Measurements from ENCODE around the gene MBOAT1. TPM values are rescaled to one million over a fixed set of nuclear protein-coding genes. Genes with fewer than 3 reads are reported as not detected.

MBOAT1 gene
- total RNA-seq, 1 experiment from 2014 or later, result 9.9 TPM

- TF ChIP-seq, protein P1, sequence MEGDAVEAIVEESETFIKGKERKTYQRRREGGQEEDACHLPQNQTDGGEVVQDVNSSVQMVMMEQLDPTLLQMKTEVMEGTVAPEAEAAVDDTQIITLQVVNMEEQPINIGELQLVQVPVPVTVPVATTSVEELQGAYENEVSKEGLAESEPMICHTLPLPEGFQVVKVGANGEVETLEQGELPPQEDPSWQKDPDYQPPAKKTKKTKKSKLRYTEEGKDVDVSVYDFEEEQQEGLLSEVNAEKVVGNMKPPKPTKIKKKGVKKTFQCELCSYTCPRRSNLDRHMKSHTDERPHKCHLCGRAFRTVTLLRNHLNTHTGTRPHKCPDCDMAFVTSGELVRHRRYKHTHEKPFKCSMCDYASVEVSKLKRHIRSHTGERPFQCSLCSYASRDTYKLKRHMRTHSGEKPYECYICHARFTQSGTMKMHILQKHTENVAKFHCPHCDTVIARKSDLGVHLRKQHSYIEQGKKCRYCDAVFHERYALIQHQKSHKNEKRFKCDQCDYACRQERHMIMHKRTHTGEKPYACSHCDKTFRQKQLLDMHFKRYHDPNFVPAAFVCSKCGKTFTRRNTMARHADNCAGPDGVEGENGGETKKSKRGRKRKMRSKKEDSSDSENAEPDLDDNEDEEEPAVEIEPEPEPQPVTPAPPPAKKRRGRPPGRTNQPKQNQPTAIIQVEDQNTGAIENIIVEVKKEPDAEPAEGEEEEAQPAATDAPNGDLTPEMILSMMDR (conservative IDR thresholded peaks at IDR 0.05), result no peak
- no peak overlapping the region for H4K8ac ChIP-seq (replicated peaks; ENCODE audit: insufficient read length, low read depth, low read length)
- no peak overlapping the region for H3K14ac ChIP-seq (ENCODE audit: insufficient read depth, low read length)
- H4K91ac ChIP-seq (ENCODE audit: insufficient read length, low read depth, low read length), result no peak overlapping the region
- H2AK5ac ChIP-seq (ENCODE audit: insufficient read length, low read length), result no peak overlapping the region
- peaks cover 0 to 13% (median 0%) of the 10 kb centered on the region in 3 experiments; a peak in 2 of 7 replicates for H3K36me3 Mint-ChIP-seq (ENCODE audit: insufficient read depth in 1 of 3, low read depth in 3 of 3)
- no peaks in the 10 kb centered on the region for H3K27me3 Mint-ChIP-seq (ENCODE audit: low read depth)
- no peak overlapping the region for H2BK5ac ChIP-seq (ENCODE audit: insufficient read length, low read length)
- H3K9ac ChIP-seq (ENCODE audit: extremely low read depth, insufficient read length, low read length), result no peak overlapping the region
- no peak overlapping the region for H3T11ph ChIP-seq (ENCODE audit: low read length)
- DNase-seq, result no peak
- WGBS (ENCODE audit: extremely low coverage, insufficient read length, low lambda C conversion rate), result no CpG with 5 or more reads among the region's 12 CpGs
- no peak overlapping the region for H2AFZ ChIP-seq (ENCODE audit: low read length)
- no peaks in the 10 kb centered on the region for H4K20me1 ChIP-seq (ENCODE audit: control insufficient read depth, insufficient read depth, insufficient read length)
- H3K4me2 ChIP-seq (ENCODE audit: insufficient read depth, insufficient read length, low read length), result no peak overlapping the region
- H3K27ac ChIP-seq (ENCODE audit: insufficient read length, low read depth, low read length), result no peak overlapping the region
- H2BK120ac ChIP-seq (ENCODE audit: low read depth, low read length, poor library complexity, severe bottlenecking), result no peak overlapping the region
- H3K23ac ChIP-seq (ENCODE audit: insufficient read length, low read depth, low read length), result no peak overlapping the region
- no peak overlapping the region for H3K4me3 Mint-ChIP-seq
- H3K27ac Mint-ChIP-seq, result no peak overlapping the region
- H3K79me1 ChIP-seq (ENCODE audit: insufficient read depth, low read depth, low read length, poor library complexity, severe bottlenecking), result no peaks in the 10 kb centered on the region
- H3K79me2 ChIP-seq (ENCODE audit: insufficient read depth, low read length), result no peaks in the 10 kb centered on the region
- no peaks in the 10 kb centered on the region for H3K9me3 ChIP-seq (ENCODE audit: control insufficient read depth, low read depth, low read length)
- H2BK15ac ChIP-seq (ENCODE audit: low read depth, low read length), result no peak overlapping the region
- H3K27me3 ChIP-seq (ENCODE audit: insufficient read depth, low read length), result no peaks in the 10 kb centered on the region
- H3K18ac ChIP-seq (ENCODE audit: insufficient read length, low read depth, low read length), result no peak overlapping the region
- no peak overlapping the region for H2BK12ac ChIP-seq (ENCODE audit: insufficient read length, low read depth, low read length)
- no peak overlapping the region for H2BK20ac ChIP-seq (ENCODE audit: low read depth, low read length, poor library complexity, severe bottlenecking)
- H3K4ac ChIP-seq (ENCODE audit: low read depth, low read length), result no peak overlapping the region
- H3K4me1 ChIP-seq (ENCODE audit: insufficient read depth, low read length), result no peaks in the 10 kb centered on the region
- no peaks in the 10 kb centered on the region for H3K23me2 ChIP-seq (ENCODE audit: insufficient read length, low read depth, low read length, poor library complexity, severe bottlenecking)
- no peak overlapping the region for H3K56ac ChIP-seq (ENCODE audit: insufficient read length, low read depth, low read length)
- no peak overlapping the region for H4K5ac ChIP-seq (ENCODE audit: insufficient read length, low read depth, low read length)
- H3K4me1 Mint-ChIP-seq, result no peaks in the 10 kb centered on the region
- peaks cover 13% of the 10 kb centered on the region in 2 experiments; a peak in 4 of 5 replicates for H3K9me3 Mint-ChIP-seq
Observed at GRCh38 chr6:20069021-20069522, 143.2 kb downstream of the MBOAT1 start.
